K562 (cell line): ENCODE data around the gene KTI12. TPM values are rescaled to one million over a fixed set of nuclear protein-coding genes. Genes with fewer than 3 reads are reported as not detected.

Experiments used
- BHLHE40 ChIP-seq: IDR thresholded peaks from 2 replicates; pipeline ENCODE4 v1.6.1; 2011; ENCODE audit warnings: low read length, improper control_type of control experiment
- CBX1 ChIP-seq: sonication (generic); IDR thresholded peaks from 2 replicates; pipeline ENCODE4 v1.6.1; 2016; ENCODE audit warnings: antibody characterized with exemption, low read depth, mild to moderate bottlenecking
- CCAR2 ChIP-seq: fragments of 200-400 bp; formaldehyde crosslinking; IDR thresholded peaks from 2 replicates; pipeline ENCODE4 v1.6.1; 2017; ENCODE audit warnings: mild to moderate bottlenecking, low read depth, low read length
- FOXK2 ChIP-seq, 2 experiments: fragments of 450-650 bp; IDR thresholded peaks in 1 of 2; conservative IDR thresholded peaks in 1 of 2; 2 replicates each; pipeline ENCODE4 v1.6.1; 2016; ENCODE audit warnings: low read depth in 2 of 2, mild to moderate bottlenecking in 1 of 2
- GABPB2 ChIP-seq: fragments of 250-450 bp; sonication (Bioruptor Pico); conservative IDR thresholded peaks from 2 replicates; pipeline ENCODE4 v1.5.1; 2021; ENCODE audit warnings: mild to moderate bottlenecking
- IFI16 ChIP-seq: fragments of 250-450 bp; sonication (Bioruptor Pico); IDR thresholded peaks from 2 replicates; pipeline ENCODE4 v2.1.2; 2022; ENCODE audit warnings: mild to moderate bottlenecking, inconsistent platforms
- NCOA6 ChIP-seq: fragments of 450-650 bp; IDR thresholded peaks from 2 replicates; pipeline ENCODE4 v1.6.1; 2017; ENCODE audit warnings: mild to moderate bottlenecking
- PKNOX1 ChIP-seq: fragments of 450-650 bp; IDR thresholded peaks from 2 replicates; pipeline ENCODE4 v1.6.1; 2016
- POLR2AphosphoS5 ChIP-seq: IDR thresholded peaks from 2 replicates; pipeline ENCODE4 v1.6.1; 2011; ENCODE audit warnings: mild to moderate bottlenecking, low read depth, low read length, moderate library complexity; ENCODE audit not compliant: control insufficient read depth, insufficient read depth
- TCF7L2 ChIP-seq: fragments of 150-350 bp; IDR thresholded peaks from 2 replicates; pipeline ENCODE4 v1.6.1; 2016; ENCODE audit warnings: low read depth, mild to moderate bottlenecking, low read length, moderate library complexity
- TGIF2 ChIP-seq: sonication (generic); formaldehyde crosslinking; IDR thresholded peaks from 2 replicates; pipeline ENCODE4 v1.8.1; 2022; ENCODE audit warnings: mild to moderate bottlenecking, missing genetic modification reagents, moderate library complexity
- ZNF224 ChIP-seq: sonication (generic); formaldehyde crosslinking; IDR thresholded peaks from 2 replicates; pipeline ENCODE4 v1.8.0; 2022; ENCODE audit warnings: mild to moderate bottlenecking, missing genetic modification reagents
- ZNF609 ChIP-seq: sonication (generic); formaldehyde crosslinking; IDR thresholded peaks from 2 replicates; pipeline ENCODE4 v1.8.1; 2023; ENCODE audit warnings: missing genetic modification reagents, mild to moderate bottlenecking, borderline replicate concordance
- ZNF644 ChIP-seq: fragments of 200-800 bp; sonication (Bioruptor generic); IDR thresholded peaks from 2 replicates; pipeline ENCODE4 v1.6.1; 2016; ENCODE audit warnings: low read depth, missing genetic modification characterization, missing compliant biosample characterization
- ZZZ3 ChIP-seq: fragments of 450-650 bp; IDR thresholded peaks from 2 replicates; pipeline ENCODE4 v1.6.1; 2016; ENCODE audit warnings: antibody characterized with exemption, mild to moderate bottlenecking, moderate library complexity
- polyA plus RNA-seq, 8 experiments: library from polyadenylated mRNA; depleted of rRNA in 4 of 8; stranded (reverse) in 5 of 8; unstranded in 3 of 8; fragments of >200 nt; fragmentation: Nextera tagmentation in 2 of 8; fragmentation: Illumina TruSeq in 1 of 8; extraction: Ambion mirVana in 2 of 8; extraction: Trizol in 1 of 8; gene quantifications; 2 replicates each; pipeline versions ENCODE4 v1.2.1 to v1.2.3, GENCODE V29; 2011 to 2014; ENCODE audit warnings: inconsistent platforms in 1 of 8, missing spikeins in 1 of 8
- total RNA-seq, 7 experiments: library from RNA; depleted of rRNA in 6 of 7; stranded (reverse); fragments of >200 nt in 6 of 7; fragmentation: Illumina TruSeq in 2 of 7; extraction: Trizol in 2 of 7; gene quantifications; 2 replicates each; pipeline versions ENCODE4 v1.2.1 to v1.2.3, GENCODE V29; 2011 to 2021; ENCODE audit warnings: low replicate concordance in 1 of 7
- TF ChIP-seq, protein P1 (sequence below), 2 experiments: fragments of 450-650 bp in 1 of 2; IDR thresholded peaks; 2 replicates each; pipeline ENCODE4 v1.6.1; 2011 to 2017; ENCODE audit warnings: low read depth in 2 of 2, antibody characterized with exemption in 1 of 2, borderline replicate concordance in 1 of 2, low read length in 1 of 2, mild to moderate bottlenecking in 1 of 2, mixed read lengths in 1 of 2; ENCODE audit not compliant: control insufficient read depth in 1 of 2
- TF ChIP-seq, protein P2 (sequence below): fragments of 250-450 bp; sonication (Bioruptor Pico); IDR thresholded peaks from 2 replicates; pipeline ENCODE4 v1.8.0; 2021; ENCODE audit warnings: moderate library complexity, mild to moderate bottlenecking, inconsistent platforms

Gene KTI12
- total and polyA plus RNA-seq, 9 of the 15 experiments (the other 6 are each of a cell fraction or from before 2014, with no cell fraction given) = 3.1 to 22.8 (median 11.6) TPM

DNA sequence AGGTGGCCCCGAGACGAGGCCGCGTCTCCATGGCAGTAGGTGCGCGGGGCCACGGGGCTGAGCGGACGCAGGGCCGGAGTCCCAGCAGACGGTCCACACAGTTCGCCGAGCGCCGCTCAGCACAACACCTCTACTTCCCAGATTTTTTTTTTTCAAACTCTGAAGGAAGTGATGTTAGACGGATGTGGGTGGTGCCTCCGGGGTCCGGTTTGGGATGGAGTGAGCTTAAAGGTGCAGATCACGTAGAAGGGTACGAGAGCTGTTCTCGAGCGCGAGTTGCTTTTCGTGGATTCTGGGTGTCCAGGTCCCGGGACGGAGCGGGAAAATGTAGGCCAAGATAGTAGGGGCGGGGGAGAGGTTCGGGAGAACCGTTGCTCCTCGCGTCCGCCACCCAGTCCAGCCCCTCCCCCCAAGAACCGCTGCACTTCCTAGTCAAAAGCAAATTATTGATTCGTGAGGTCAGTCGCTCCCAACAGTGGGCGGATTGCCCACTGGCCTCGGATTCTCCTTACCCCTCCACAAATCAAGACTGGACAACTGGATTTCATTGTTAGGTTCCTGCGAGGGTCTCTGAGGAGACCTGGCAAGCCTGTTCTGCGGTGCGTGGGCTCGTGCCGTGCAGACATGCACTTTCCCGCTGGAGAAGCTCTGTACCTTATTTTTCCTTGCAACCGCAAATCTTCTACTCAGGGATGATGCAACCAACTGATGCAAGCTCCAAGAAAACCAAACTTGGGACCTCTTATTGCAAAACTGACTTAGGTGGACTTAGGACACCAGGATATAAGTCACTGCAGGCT is 21.7 kb upstream of the KTI12 start, which contains the start of gene TXNDC12 (continued):
- no peak for TF ChIP-seq PKNOX1
- no peak for TF ChIP-seq TCF7L2
- TF ChIP-seq CBX1 = no peak
- TF ChIP-seq GABPB2 = no peak
- TF ChIP-seq ZNF609 (CRISPR knock-in tag) = peak; percentile 85; the same call in 1 of the 2 replicates
- TF ChIP-seq ZZZ3 = no peak
- TF ChIP-seq BHLHE40 = 0 out of 2 replicates have a peak, but pooled peaks have one; percentile 15
- TF ChIP-seq, protein P1, sequence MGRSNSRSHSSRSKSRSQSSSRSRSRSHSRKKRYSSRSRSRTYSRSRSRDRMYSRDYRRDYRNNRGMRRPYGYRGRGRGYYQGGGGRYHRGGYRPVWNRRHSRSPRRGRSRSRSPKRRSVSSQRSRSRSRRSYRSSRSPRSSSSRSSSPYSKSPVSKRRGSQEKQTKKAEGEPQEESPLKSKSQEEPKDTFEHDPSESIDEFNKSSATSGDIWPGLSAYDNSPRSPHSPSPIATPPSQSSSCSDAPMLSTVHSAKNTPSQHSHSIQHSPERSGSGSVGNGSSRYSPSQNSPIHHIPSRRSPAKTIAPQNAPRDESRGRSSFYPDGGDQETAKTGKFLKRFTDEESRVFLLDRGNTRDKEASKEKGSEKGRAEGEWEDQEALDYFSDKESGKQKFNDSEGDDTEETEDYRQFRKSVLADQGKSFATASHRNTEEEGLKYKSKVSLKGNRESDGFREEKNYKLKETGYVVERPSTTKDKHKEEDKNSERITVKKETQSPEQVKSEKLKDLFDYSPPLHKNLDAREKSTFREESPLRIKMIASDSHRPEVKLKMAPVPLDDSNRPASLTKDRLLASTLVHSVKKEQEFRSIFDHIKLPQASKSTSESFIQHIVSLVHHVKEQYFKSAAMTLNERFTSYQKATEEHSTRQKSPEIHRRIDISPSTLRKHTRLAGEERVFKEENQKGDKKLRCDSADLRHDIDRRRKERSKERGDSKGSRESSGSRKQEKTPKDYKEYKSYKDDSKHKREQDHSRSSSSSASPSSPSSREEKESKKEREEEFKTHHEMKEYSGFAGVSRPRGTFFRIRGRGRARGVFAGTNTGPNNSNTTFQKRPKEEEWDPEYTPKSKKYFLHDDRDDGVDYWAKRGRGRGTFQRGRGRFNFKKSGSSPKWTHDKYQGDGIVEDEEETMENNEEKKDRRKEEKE (IDR thresholded peaks at IDR 0.05; ENCODE audit: borderline replicate concordance in 1 of 2, control insufficient read depth in 1 of 2, low read depth in 2 of 2, low read length in 1 of 2) = 0 out of 4 replicates have a peak, but pooled peaks of 1 of the 2 experiments have one; percentile 30
- no peak for TF ChIP-seq CCAR2
- TF ChIP-seq ZNF644 (tag) = no peak
- no peak for TF ChIP-seq IFI16 (CRISPR knock-in tag)
- TF ChIP-seq POLR2AphosphoS5 = peak; percentile 45; the same call in 1 of the 2 replicates
- TF ChIP-seq TGIF2 (CRISPR knock-in tag) = no peak
- TF ChIP-seq, protein P2, sequence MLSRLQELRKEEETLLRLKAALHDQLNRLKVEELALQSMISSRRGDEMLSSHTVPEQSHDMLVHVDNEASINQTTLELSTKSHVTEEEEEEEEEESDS (CRISPR knock-in tag) = no peak
- peak; percentile 56 to 69; a peak in 2 of 4 replicates for TF ChIP-seq FOXK2 (conservative IDR thresholded peaks at IDR 0.05 in 1 of 2, IDR thresholded peaks at IDR 0.05 in 1 of 2; ENCODE audit: low read depth in 2 of 2)
- no peak for TF ChIP-seq NCOA6
- peak; percentile 84 for TF ChIP-seq ZNF224 (CRISPR knock-in tag)
